ENCODE measurements around the gene ARL2.
"Not testable (repeated sequence)": the region's sequence is repeated elsewhere in the genome, so short reads cannot be mapped to it uniquely, and the experiment has no call there.

The ARL2 gene

DNA sequence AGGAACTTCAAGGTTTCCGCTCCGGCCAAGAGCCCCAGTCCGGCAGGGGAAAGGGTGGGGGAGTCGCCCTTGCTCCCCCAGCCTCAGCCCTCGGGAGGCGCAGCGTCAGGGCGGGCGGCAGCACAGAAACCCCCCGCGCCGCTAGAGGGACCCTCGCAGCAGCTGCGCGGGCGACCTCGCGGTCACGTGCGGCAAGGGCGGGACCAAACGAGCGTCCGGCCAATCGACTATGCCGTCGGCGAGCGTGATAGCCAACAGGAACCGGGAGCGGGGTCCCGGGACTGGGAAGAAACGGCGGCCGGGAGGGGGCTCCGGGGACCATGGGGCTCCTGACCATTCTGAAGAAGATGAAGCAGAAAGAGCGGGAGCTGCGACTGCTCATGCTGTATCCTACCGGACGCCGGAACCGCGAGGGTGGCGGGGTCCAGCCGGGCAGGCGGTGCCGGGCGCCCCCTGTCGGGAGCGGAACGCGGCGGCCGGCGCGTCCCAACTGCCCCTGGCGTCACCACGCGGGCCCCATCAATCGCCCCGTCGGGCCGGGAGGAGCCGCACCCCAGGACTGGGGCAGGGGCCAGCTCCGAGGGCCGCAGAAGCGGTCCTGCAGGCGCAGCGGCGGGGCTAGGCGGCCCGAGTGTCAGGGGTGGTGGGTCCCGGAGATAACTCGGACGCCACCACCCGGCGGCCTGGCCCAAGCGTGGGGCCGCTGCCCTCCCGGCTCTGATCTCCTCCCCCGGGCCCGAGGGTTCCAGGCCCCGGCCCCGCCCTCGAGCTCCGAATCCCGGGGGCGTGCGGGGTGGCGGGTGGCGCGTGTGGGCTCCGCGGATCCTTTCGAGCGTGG is at the start of gene ARL2:
ARL2 (plus strand) TSS at position 273 of the 838 bp plus-strand sequence; CDS start at position 321, 48 bp downstream.
- DNase-seq = peak; percentile 76

- no peak for DNase-seq
Measured at GRCh38 chr11:64967375-64967774, 46.6 kb upstream of the ARL2 start.

GRCh38 chr11:64969209-64969608 is 44.8 kb upstream of the ARL2 start:
- peak; percentile 3 for DNase-seq

- no peak for DNase-seq
Measured at GRCh38 chr11:64970731-64971151, 43.2 kb upstream of the ARL2 start.

- peak; percentile 64 for DNase-seq
Measured at GRCh38 chr11:64971421-64972233, 42.3 kb upstream of the ARL2 start, which contains the start of gene MAJIN. MAJIN (minus strand) TSS chr11:64972108; CDS start chr11:64959405, 12,703 bp downstream.

- DNase-seq = no peak
Measured at GRCh38 chr11:64974124-64974523, 39.8 kb upstream of the ARL2 start.

DNA sequence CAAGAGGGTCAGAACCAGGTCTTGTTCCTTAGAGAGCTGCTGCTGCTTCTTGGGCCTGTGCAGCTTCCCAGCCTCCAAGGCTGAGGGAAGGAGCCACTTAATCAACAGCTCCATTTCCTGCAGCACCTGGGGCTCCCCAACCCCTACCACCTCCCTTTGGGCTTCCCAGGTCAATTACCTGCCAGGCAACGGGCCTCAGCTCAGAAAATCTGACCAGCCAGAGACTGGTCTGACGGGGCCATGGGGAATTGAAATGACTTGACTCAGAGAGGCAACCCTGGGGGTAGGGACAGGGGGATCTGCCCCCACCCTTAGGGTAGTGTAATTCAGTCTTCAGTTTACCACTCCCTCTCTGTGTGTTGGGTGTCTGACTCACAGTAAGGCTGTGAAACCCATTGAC is 37.3 kb upstream of the ARL2 start:
- DNase-seq = no peak

GRCh38 chr11:64983339-64983738 is 30.6 kb upstream of the ARL2 start:
- DNase-seq = not testable (repeated sequence)

DNA sequence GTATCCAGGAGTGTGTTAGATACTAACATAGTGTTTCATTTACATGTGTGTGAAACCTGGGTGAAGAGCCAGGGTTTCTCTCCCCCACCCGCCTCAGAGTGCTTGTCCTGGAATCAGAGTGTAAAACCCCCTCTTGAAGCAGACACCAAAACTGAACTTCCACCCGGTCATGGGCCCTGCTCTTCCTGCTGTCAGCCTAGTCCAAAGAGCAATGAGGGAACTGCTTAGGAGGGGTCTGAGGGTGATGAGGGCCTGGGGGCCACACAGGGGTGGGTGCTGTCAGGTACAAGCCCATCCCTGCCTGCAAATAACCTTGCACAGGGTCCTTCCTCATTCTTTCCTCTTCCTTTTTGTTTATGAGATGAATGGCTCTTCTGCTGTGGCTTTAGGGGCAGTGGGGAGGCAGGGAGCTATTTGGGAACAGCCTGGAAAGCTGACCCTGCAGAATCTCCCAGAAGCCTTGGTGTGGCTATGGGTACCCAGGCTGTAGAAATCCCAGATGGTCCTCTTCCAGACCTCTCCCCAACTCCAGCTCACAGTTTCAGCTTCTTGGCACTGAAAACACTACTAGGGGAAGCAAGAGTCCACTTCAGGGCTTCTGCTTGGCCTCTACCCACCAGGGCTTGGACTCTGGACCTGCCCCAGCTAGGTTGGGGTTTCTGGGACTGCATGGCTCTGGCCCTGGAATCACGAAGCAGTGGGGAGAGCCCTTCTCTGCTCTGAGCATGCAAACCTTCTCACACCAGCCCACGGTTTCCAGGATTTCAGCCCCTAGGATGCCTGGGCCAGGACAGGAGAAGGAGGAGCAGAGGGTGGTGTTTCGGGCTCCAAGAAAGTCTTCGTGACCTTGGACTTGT is 25.7 kb upstream of the ARL2 start:
- no peak for DNase-seq

DNA sequence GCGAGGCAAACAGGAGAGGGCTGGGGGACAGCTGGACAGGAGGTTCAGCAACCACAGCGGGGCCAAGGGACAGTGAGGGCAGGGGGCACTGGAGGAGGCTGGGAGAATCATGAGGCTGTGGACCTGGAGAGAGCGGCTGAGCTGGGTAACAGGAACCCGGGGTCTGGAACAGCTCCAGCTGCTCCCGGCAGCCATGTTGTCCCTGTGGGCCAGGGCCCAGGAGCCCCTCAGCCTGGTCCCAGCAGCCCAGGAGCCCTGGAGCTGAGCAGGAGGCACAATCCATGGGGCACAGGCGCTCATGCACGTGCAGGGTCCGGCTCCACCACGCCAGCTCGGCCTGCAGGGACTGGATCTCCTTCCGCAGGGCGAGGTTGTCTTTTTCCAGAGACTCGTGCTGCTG is 24.5 kb upstream of the ARL2 start:
- no peak for DNase-seq

GRCh38 chr11:64990222-64990923 is 23.6 kb upstream of the ARL2 start:
- DNase-seq = no peak

DNA sequence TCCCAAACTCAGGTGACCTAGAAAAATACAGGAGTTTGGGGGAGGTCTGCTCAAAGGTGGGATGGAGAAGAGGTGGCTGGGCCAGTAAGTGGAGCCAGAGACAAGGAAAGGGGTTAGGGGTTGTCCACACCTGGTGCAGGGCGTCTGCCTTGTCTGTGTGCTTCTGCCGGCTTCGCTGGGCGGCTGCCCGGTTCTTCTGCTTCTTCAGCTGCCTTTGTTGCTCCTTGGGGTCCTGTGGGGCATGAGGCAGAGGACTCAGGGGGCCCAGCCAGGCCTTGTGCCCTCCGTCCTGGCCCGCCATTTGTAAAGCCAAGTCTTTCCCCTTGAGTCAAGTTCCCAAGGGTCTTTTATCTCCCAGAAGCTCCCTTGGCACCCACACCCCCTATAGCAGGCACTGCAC is 19.6 kb upstream of the ARL2 start:
- DNase-seq = no peak

- no peak for DNase-seq
Measured at GRCh38 chr11:64996327-64996709, 17.6 kb upstream of the ARL2 start.

DNA sequence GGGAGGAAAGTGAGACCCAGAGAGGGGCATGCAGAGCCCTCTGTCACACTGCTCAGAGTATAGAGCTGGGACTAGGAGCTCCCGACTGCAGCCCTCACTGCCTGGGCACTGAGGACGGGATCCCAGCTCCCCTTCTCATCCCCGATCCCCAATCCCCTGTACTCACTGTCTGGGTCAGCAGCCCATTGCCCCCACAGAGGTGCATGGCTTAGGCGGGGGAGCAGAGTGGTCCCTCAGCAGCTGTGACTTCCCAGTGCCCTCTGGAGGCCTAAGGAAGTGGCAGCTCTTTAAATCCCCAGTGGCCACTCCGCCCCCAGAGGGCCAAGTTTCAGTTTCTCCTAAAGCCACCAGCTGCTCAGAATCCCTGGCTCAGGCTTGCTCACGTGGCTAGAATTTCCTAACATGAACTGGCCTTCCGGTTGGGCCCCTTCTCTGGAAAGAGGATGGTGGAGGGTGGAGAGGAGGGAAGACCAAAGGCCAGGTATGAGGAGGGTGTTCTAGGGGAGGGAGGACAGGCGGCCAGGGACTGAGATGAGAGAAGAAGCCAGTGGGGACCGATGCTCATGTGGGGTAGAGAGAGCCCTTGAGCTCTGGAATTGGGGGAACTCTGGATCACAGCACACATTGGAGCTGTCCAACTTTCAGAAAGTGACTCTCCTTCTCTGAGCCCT is 17.1 kb upstream of the ARL2 start, which contains the start of gene BATF2:
BATF2 (minus strand) TSS at position 262 of the 671 bp plus-strand sequence; CDS start at position 205, 57 bp downstream.
- peak; percentile 44 for DNase-seq

DNA sequence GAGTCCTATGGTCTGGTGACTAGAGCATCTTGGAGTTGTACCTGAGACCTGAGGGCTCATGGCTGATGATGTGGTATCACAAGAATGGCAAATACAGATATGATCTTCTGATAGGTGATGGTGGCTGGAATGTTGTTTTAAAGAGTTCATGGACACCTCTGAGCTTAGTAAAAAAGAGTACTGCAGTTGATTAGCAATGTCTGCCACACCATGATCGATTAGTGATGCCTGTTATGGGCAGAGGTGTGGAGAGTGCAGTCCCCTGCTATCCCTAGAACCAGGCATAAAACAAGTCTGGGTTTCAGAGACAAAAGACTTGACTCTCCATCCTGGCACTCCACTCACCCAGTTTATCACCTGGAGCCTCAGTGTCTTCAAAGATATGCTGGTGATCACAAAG is 15.8 kb upstream of the ARL2 start:
- DNase-seq = no peak

GRCh38 chr11:64998690-64999431 is 15.1 kb upstream of the ARL2 start:
- DNase-seq = no peak

DNA sequence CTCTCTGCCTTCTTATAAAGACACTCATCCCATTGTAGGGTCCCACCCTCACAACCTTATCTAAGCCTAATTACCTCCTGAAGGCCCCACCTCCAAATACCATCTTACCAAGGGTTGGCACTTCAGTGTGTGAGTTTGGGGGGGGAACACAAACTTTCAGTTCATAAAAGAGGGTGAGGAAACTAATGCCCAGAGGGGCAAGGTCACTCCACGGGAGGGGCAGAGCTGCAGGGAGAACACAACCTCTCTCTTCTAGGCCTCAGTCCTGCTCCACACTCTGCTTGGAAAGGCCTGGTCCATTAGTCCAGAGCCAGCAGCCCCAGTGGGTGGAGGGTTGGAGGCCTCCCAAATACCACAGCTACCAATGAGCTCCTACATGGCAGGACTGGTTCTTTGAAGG is 14.5 kb upstream of the ARL2 start:
- no peak for DNase-seq

- no peak for DNase-seq
Measured at GRCh38 chr11:65002706-65003105, 11.3 kb upstream of the ARL2 start.

- DNase-seq = no peak
Measured at GRCh38 chr11:65003282-65003681, 10.7 kb upstream of the ARL2 start.

- not testable (repeated sequence) for DNase-seq
Measured at GRCh38 chr11:65003968-65004367, 10.0 kb upstream of the ARL2 start.

DNA sequence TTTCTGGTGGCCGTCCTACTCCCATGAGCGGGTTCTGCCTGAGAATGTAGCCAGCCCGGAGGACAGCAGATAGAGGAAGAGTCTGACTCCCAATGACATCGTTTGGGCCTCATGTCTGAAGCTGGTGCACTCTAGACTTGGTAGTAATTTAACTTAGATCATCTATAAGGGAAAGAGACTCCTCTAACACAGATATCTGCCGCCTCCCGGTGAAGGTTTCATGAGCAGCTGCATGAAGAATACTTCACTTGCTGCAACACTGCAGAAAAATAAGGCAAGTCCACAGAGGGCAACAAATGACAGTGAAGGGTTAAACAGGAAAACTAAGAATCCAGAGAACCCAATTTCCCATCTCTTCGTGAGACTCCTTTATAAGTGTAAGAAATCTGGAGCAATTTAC is 5.9 kb upstream of the ARL2 start:
- no peak for DNase-seq

Data from NCI-H2029 (cell line).